ENCODE data around the gene GAREM1. TPM values are rescaled to one million over a fixed set of nuclear protein-coding genes. Genes with fewer than 3 reads are reported as not detected.
"Not testable (repeated sequence)": the region's sequence is repeated elsewhere in the genome, so short reads cannot be mapped to it uniquely, and the experiment has no call there.

The GAREM1 gene
- total and polyA plus RNA-seq, 12 donors: 3.5 to 69.5 (median 23.0) TPM

- DNase-seq: no peak
- no peaks in the 10 kb centered on the region for H3K36me3 ChIP-seq (replicated peaks in 1 of 2)
- H3K4me3 ChIP-seq: no peak overlapping the region
- intact Hi-C loops (cut with DNase I): no loop called here
- H3K9me3 ChIP-seq (replicated peaks in 1 of 3): no peaks in the 10 kb centered on the region
- 77 to 97% (median 91%) methylated on average over 2 of the region's 2 CpGs for WGBS, 4 donors
- no peaks in the 10 kb centered on the region for H3K4me1 ChIP-seq (replicated peaks in 1 of 2)
- H3K27ac ChIP-seq: no peak overlapping the region
- H3K27me3 ChIP-seq: no peaks in the 10 kb centered on the region
- no peak for TF ChIP-seq CTCF (IDR thresholded peaks at IDR 0.05)
- TF ChIP-seq POLR2A (IDR thresholded peaks at IDR 0.05): no peak
Measured at GRCh38 chr18:32293107-32293506, 177.6 kb downstream of the GAREM1 start.

GRCh38 chr18:32291623-32292022, 179.1 kb downstream of the GAREM1 start:
- H3K9me3 ChIP-seq (replicated peaks in 1 of 3); intact Hi-C loops (cut with DNase I): not testable (repeated sequence)
- 81 to 98% (median 91%) methylated on average over 3 of the region's 3 CpGs for WGBS, 4 donors

GRCh38 chr18:32290810-32291209, 179.9 kb downstream of the GAREM1 start:
- Histone ChIP-seq H3K27ac (no peak overlapping the region), H3K9me3 (replicated peaks in 1 of 3) (no peaks in the 10 kb centered on the region), H3K27me3 (no peaks in the 10 kb centered on the region), H3K36me3 (replicated peaks in 1 of 2) (peaks cover 0 to 11% of the 10 kb centered on the region in 2 donors), H3K4me3 (no peak overlapping the region), H3K4me1 (replicated peaks in 1 of 2) (no peaks in the 10 kb centered on the region)
- DNase-seq: no peak
- no peak for TF ChIP-seq CTCF (IDR thresholded peaks at IDR 0.05)
- no peak for TF ChIP-seq POLR2A (IDR thresholded peaks at IDR 0.05)
- intact Hi-C loops (cut with DNase I): no loop called here
- WGBS, 4 donors: 79 to 86% (median 82%) methylated on average over 2 of the region's 2 CpGs

More at GRCh38 chr18:32291623-32292022, 179.1 kb downstream of the GAREM1 start:
- not testable (repeated sequence) for H3K4me3 ChIP-seq; H3K27ac ChIP-seq; H3K4me1 ChIP-seq (replicated peaks in 1 of 2); DNase-seq; H3K27me3 ChIP-seq
- peaks cover 0 to 11% of the 10 kb centered on the region in 2 donors for H3K36me3 ChIP-seq (replicated peaks in 1 of 2)

- 32 to 54% (median 36%) methylated on average over 1 of the region's 1 CpG for whole genome bisulfite sequencing, 4 donors
- no peak overlapping the region for H3K4me3 ChIP-seq
- no peaks in the 10 kb centered on the region for H3K27me3 ChIP-seq
- no peaks in the 10 kb centered on the region for H3K4me1 ChIP-seq (replicated peaks in 1 of 2)
- no peak for TF ChIP-seq POLR2A (IDR thresholded peaks at IDR 0.05)
- TF ChIP-seq CTCF (IDR thresholded peaks at IDR 0.05): peak; percentile 44 to 66 (median 54)
- H3K36me3 ChIP-seq (replicated peaks in 1 of 2): peaks cover 0 to 11% of the 10 kb centered on the region in 2 donors
- H3K27ac ChIP-seq: no peak overlapping the region
- H3K9me3 ChIP-seq (replicated peaks in 1 of 3): no peaks in the 10 kb centered on the region
- DNase-seq: peak in 6 of 7 donors; percentile 25 to 65 (median 44)
- intact Hi-C loops (cut with DNase I): no loop called here
Measured at GRCh38 chr18:32289483-32290075, 181.1 kb downstream of the GAREM1 start.

GRCh38 chr18:32287873-32288272, 182.8 kb downstream of the GAREM1 start:
- Histone ChIP-seq H3K27me3 (no peaks in the 10 kb centered on the region), H3K27ac (no peak overlapping the region), H3K4me1 (replicated peaks in 1 of 2) (no peaks in the 10 kb centered on the region), H3K9me3 (replicated peaks in 1 of 3) (no peaks in the 10 kb centered on the region), H3K4me3 (no peak overlapping the region), H3K36me3 (replicated peaks in 1 of 2) (peaks cover 0 to 11% of the 10 kb centered on the region in 2 donors)
- no peak for TF ChIP-seq POLR2A (IDR thresholded peaks at IDR 0.05)
- TF ChIP-seq CTCF (IDR thresholded peaks at IDR 0.05): no peak
- intact Hi-C loops (cut with DNase I): no loop called here
- no peak for DNase-seq
- 92 to 97% (median 93%) methylated on average over 9 of the region's 9 CpGs for WGBS, 4 donors
